Activated CD4-positive, CD25-positive, alpha-beta regulatory T cell treated with anti-CD3 and anti-CD28 coated beads, Interleukin-2, amount 50 U/mL, for 24 hours (primary cell): ENCODE results near the gene LCE3B.

ENCODE experiments used
- ATAC-seq, 2 donors: fragments of 150-1000 bp; cut with Tn5 transposase; one replicate each; pipeline ENCODE4 v1.10.0; 2021; ENCODE audit warnings: mild to moderate bottlenecking in 1 of 2, moderate library complexity in 1 of 2

Gene LCE3B

GRCh38 chr1:152663098-152663497 lies 49.5 kb downstream of the LCE3B start, which contains the start of gene LCE2D:
Gene LCE2D, plus strand, starts transcription at chr1:152663380. Its CDS starts 726 bp downstream, at chr1:152664106.
- ATAC-seq: no peak
